OCI-LY1 (cell line): ENCODE measurements around the gene NPLOC4.

Experiments used
- H2AFZ ChIP-seq: fragments of 200-600 bp; sonication (generic), shearing (Covaris generic); 2 replicates; pipeline ENCODE4 v1.6.0; 2014; ENCODE audit warnings: antibody characterized with exemption, mild to moderate bottlenecking, low read length
- H3F3A ChIP-seq: fragments of 200-600 bp; sonication (generic), shearing (Covaris generic); 2 replicates; pipeline ENCODE4 v1.6.0; 2014; ENCODE audit warnings: mild to moderate bottlenecking, antibody characterized with exemption, low read length, moderate library complexity; ENCODE audit not compliant: insufficient read depth
- H3K27ac ChIP-seq: fragments of 200-600 bp; sonication (generic); 2 replicates; pipeline ENCODE4 v1.5.1; 2014; ENCODE audit warnings: low read length, mixed run types, mild to moderate bottlenecking, low read depth; ENCODE audit not compliant: poor library complexity, severe bottlenecking
- H3K27me3 ChIP-seq: fragments of 200-600 bp; sonication (generic); 2 replicates; pipeline ENCODE4 v1.6.0; 2014; ENCODE audit warnings: antibody characterized with exemption, mild to moderate bottlenecking, low read length, moderate library complexity; ENCODE audit not compliant: insufficient read depth
- H3K36me3 ChIP-seq: fragments of 200-600 bp; sonication (generic); 2 replicates; pipeline ENCODE4 v1.6.1; 2014; ENCODE audit warnings: mild to moderate bottlenecking, antibody characterized with exemption, low read length, moderate library complexity, mixed read lengths; ENCODE audit not compliant: insufficient read depth
- H3K4me1 ChIP-seq: fragments of 200-600 bp; sonication (generic); 2 replicates; pipeline ENCODE4 v1.5.1; 2014; ENCODE audit warnings: mild to moderate bottlenecking, low read length, moderate library complexity; ENCODE audit not compliant: insufficient read depth, severe bottlenecking
- H3K4me2 ChIP-seq: fragments of 200-600 bp; sonication (generic), shearing (Covaris generic); 2 replicates; pipeline ENCODE4 v1.6.1; 2014; ENCODE audit warnings: low read length
- H3K4me3 ChIP-seq: fragments of 200-600 bp; sonication (generic); 2 replicates; pipeline ENCODE4 v1.5.1; 2014; ENCODE audit warnings: low read length, low read depth, mild to moderate bottlenecking, mixed read lengths; ENCODE audit not compliant: poor library complexity, severe bottlenecking
- H3K79me2 ChIP-seq: fragments of 200-600 bp; shearing (Covaris generic); 2 replicates; pipeline ENCODE4 v1.6.1; 2016; ENCODE audit warnings: mixed run types, low read length, mixed read lengths; ENCODE audit not compliant: insufficient read depth
- H3K9ac ChIP-seq: fragments of 200-600 bp; sonication (generic), shearing (Covaris generic); 2 replicates; pipeline ENCODE4 v1.6.1; 2014; ENCODE audit warnings: mild to moderate bottlenecking, low read length, mixed read lengths
- H3K9me2 ChIP-seq: fragments of 200-600 bp; sonication (generic), shearing (Covaris generic); 2 replicates; pipeline ENCODE4 v1.6.1; 2014; ENCODE audit warnings: low read depth, mild to moderate bottlenecking, low read length, mixed read lengths
- H3K9me3 ChIP-seq: fragments of 200-600 bp; shearing (Covaris generic); 2 replicates; pipeline ENCODE4 v1.6.1; 2014; ENCODE audit warnings: low read length, mixed read lengths
- H4K20me1 ChIP-seq: fragments of 200-600 bp; sonication (generic), shearing (Covaris generic); 2 replicates; pipeline ENCODE4 v1.6.0; 2016; ENCODE audit warnings: mild to moderate bottlenecking, low read length; ENCODE audit not compliant: insufficient read depth
- EZH2 ChIP-seq: fragments of 200-600 bp; sonication (generic), shearing (Covaris generic); IDR thresholded peaks from 2 replicates; pipeline ENCODE4 v1.8.0; 2017; ENCODE audit warnings: borderline replicate concordance, mixed run types, mild to moderate bottlenecking, antibody characterized with exemption, low read length, moderate library complexity, mixed read lengths
- TF ChIP-seq, protein P1 (sequence below): fragments of 200-600 bp; sonication (generic), shearing (Covaris generic); IDR thresholded peaks from 2 replicates; pipeline ENCODE4 v1.5.1; 2017; ENCODE audit warnings: mild to moderate bottlenecking, antibody characterized with exemption, low read length, moderate library complexity, mixed read lengths

The NPLOC4 gene

DNA sequence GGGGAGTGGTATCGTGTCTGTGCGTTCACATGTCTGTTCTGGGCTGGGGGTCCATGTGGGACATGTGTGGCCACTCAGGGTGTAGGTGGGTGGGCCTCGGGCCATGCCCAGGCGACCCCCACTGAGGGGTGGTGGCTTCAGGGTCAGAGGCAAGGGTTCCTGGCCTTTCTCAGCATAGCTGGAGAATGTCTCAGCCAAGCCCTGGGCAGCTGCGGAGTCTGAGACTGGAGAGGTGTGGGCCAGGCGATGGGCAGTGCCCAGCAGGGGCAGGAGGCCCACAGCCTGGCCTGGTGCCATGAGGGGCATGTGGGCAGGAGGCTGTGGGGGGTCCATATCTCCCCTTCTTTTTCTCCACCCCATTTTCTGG, 107.5 kb downstream of the NPLOC4 start:
- TF ChIP-seq, protein P1, sequence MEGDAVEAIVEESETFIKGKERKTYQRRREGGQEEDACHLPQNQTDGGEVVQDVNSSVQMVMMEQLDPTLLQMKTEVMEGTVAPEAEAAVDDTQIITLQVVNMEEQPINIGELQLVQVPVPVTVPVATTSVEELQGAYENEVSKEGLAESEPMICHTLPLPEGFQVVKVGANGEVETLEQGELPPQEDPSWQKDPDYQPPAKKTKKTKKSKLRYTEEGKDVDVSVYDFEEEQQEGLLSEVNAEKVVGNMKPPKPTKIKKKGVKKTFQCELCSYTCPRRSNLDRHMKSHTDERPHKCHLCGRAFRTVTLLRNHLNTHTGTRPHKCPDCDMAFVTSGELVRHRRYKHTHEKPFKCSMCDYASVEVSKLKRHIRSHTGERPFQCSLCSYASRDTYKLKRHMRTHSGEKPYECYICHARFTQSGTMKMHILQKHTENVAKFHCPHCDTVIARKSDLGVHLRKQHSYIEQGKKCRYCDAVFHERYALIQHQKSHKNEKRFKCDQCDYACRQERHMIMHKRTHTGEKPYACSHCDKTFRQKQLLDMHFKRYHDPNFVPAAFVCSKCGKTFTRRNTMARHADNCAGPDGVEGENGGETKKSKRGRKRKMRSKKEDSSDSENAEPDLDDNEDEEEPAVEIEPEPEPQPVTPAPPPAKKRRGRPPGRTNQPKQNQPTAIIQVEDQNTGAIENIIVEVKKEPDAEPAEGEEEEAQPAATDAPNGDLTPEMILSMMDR: no peak
- no peak for TF ChIP-seq EZH2
- Histone ChIP-seq H3K9me2 (no peaks in the 10 kb centered on the region), H3F3A (no peaks in the 10 kb centered on the region), H3K4me2 (no peak overlapping the region), H3K27me3 (peaks cover 23% of the 10 kb centered on the region; the same call in 1 of the 2 replicates), H4K20me1 (no peaks in the 10 kb centered on the region), H3K36me3 (no peaks in the 10 kb centered on the region), H3K79me2 (no peaks in the 10 kb centered on the region), H3K9ac (no peak overlapping the region), H3K27ac (no peak overlapping the region), H3K9me3 (no peaks in the 10 kb centered on the region), H3K4me3 (no peak overlapping the region), H3K4me1 (peaks cover 4% of the 10 kb centered on the region), H2AFZ (no peak overlapping the region)

DNA sequence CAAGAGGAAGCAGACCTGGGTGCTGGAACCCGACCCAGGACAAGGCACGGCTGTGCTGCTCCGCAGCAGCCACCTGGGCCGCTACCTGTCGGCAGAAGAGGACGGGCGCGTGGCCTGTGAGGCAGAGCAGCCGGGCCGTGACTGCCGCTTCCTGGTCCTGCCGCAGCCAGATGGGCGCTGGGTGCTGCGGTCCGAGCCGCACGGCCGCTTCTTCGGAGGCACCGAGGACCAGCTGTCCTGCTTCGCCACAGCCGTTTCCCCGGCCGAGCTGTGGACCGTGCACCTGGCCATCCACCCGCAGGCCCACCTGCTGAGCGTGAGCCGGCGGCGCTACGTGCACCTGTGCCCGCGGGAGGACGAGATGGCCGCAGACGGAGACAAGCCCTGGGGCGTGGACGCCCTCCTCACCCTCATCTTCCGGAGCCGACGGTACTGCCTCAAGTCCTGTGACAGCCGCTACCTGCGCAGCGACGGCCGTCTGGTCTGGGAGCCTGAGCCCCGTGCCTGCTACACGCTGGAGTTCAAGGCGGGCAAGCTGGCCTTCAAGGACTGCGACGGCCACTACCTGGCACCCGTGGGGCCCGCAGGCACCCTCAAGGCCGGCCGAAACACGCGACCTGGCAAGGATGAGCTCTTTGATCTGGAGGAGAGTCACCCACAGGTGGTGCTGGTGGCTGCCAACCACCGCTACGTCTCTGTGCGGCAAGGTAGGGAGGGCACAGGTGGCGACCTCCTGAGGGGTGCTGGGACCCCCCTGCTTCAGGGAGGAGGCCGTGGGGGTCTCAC, 108.1 kb downstream of the NPLOC4 start:
- Histone ChIP-seq H3K4me2 (no peak overlapping the region), H3K79me2 (no peaks in the 10 kb centered on the region), H3K4me3 (no peak overlapping the region), H3K27me3 (peaks cover 29% of the 10 kb centered on the region; the same call in 1 of the 2 replicates), H4K20me1 (no peaks in the 10 kb centered on the region), H3K9me2 (no peaks in the 10 kb centered on the region), H2AFZ (no peak overlapping the region), H3F3A (no peaks in the 10 kb centered on the region), H3K4me1 (peaks cover 4% of the 10 kb centered on the region), H3K36me3 (no peaks in the 10 kb centered on the region), H3K27ac (no peak overlapping the region), H3K9ac (no peak overlapping the region), H3K9me3 (no peaks in the 10 kb centered on the region)
- TF ChIP-seq EZH2: no peak
- TF ChIP-seq, protein P1: no peak

DNA sequence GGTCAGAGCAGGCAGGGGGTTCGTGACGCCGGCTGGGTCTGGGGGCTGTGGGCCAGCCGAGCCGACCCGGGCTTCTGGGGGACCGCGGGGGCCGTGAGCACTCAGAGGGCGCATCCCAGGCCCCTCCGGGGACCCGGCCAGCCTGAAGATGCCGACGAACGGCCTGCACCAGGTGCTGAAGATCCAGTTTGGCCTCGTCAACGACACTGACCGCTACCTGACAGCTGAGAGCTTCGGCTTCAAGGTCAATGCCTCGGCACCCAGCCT, 108.6 kb downstream of the NPLOC4 start:
- Histone ChIP-seq H3K9me3 (no peaks in the 10 kb centered on the region), H3K4me2 (no peak overlapping the region), H3K27ac (no peak overlapping the region), H3K4me1 (no peaks in the 10 kb centered on the region), H4K20me1 (no peaks in the 10 kb centered on the region), H3K79me2 (no peaks in the 10 kb centered on the region), H3K36me3 (no peaks in the 10 kb centered on the region), H3K4me3 (no peak overlapping the region), H3K27me3 (peaks cover 30% of the 10 kb centered on the region; the same call in 1 of the 2 replicates), H3F3A (no peaks in the 10 kb centered on the region), H3K9me2 (no peaks in the 10 kb centered on the region), H3K9ac (no peak overlapping the region), H2AFZ (no peak overlapping the region)
- TF ChIP-seq, protein P1: no peak
- TF ChIP-seq EZH2: no peak
